GM18861 (cell line): Measurements from ENCODE around the gene CAPZB.
A peak's percentile ranks its signal among the peaks of the same experiment; 100 is the strongest.

Experiments
- ATAC-seq: cut with Tn5 transposase; IDR thresholded peaks from one replicate; pipeline ENCODE4 v1.9.1; 2021; ENCODE audit not compliant: unreplicated experiment

The CAPZB gene

GRCh38 chr1:19409477-19410341, 75.6 kb downstream of the CAPZB start:
- ATAC-seq: no peak

- no peak for ATAC-seq
These were observed 77.7 kb downstream of the CAPZB start for GRCh38 chr1:19407494-19408096.

GRCh38 chr1:19406680-19407079, 78.7 kb downstream of the CAPZB start:
- ATAC-seq: no peak

- no peak for ATAC-seq
These were observed 79.4 kb downstream of the CAPZB start for GRCh38 chr1:19405761-19406487.

GRCh38 chr1:19405195-19405760, 80.1 kb downstream of the CAPZB start:
- ATAC-seq: no peak

- no peak for ATAC-seq
These were observed 80.6 kb downstream of the CAPZB start for GRCh38 chr1:19404748-19405147.

GRCh38 chr1:19403256-19403655, 82.1 kb downstream of the CAPZB start:
- no peak for ATAC-seq

- ATAC-seq: no peak
These were observed 83.1 kb downstream of the CAPZB start for GRCh38 chr1:19402031-19402813.

GRCh38 chr1:19401535-19401889, 83.8 kb downstream of the CAPZB start:
- no peak for ATAC-seq

- no peak for ATAC-seq
These were observed 84.3 kb downstream of the CAPZB start for GRCh38 chr1:19400875-19401534.

GRCh38 chr1:19400192-19400611, 85.1 kb downstream of the CAPZB start:
- no peak for ATAC-seq

- ATAC-seq: no peak
These were observed 87.0 kb downstream of the CAPZB start for GRCh38 chr1:19398309-19398760.

GRCh38 chr1:19397217-19397945, 88.0 kb downstream of the CAPZB start:
- no peak for ATAC-seq

GRCh38 chr1:19396280-19396679, 89.1 kb downstream of the CAPZB start:
- no peak for ATAC-seq

GRCh38 chr1:19395678-19396192, 89.6 kb downstream of the CAPZB start:
- ATAC-seq: no peak

GRCh38 chr1:19393046-19393445, 92.3 kb downstream of the CAPZB start:
- ATAC-seq: no peak

GRCh38 chr1:19392221-19392620, 93.1 kb downstream of the CAPZB start:
- no peak for ATAC-seq

- ATAC-seq: peak; percentile 9
These were observed 93.8 kb downstream of the CAPZB start for GRCh38 chr1:19391596-19391981.

GRCh38 chr1:19390901-19391595, 94.3 kb downstream of the CAPZB start:
- ATAC-seq: peak; percentile 50
